Motor neuron (in vitro differentiated cells): ENCODE measurements around the gene MRC2. TPM values are rescaled to one million over a fixed set of nuclear protein-coding genes. Genes with fewer than 3 reads are reported as not detected.
"Not testable (repeated sequence)": the region's sequence is repeated elsewhere in the genome, so short reads cannot be mapped to it uniquely, and the experiment has no call there.

ENCODE experiments used
- ATAC-seq, 8 experiments: fragments of 200-7000 bp; cut with Tn5 transposase; replicated peaks in 6 of 8; 2 replicates each; pipeline ENCODE4 v1.8.0; 2021; ENCODE audit warnings: mild to moderate bottlenecking in 8 of 8, moderate library complexity in 8 of 8
- H3K27ac ChIP-seq, 2 donors: fragments of 250-450 bp; sonication (Bioruptor Pico); 2 replicates each; pipeline ENCODE4 v1.9.0; 2021; ENCODE audit warnings: antibody characterized with exemption in 2 of 2, mild to moderate bottlenecking in 2 of 2, moderate library complexity in 1 of 2
- H3K4me1 ChIP-seq, 2 donors: fragments of 250-450 bp; sonication (Bioruptor Pico); replicated peaks in 1 of 2; 2 replicates each; pipeline ENCODE4 v1.6.1; 2021; ENCODE audit warnings: antibody characterized with exemption in 2 of 2, mild to moderate bottlenecking in 2 of 2, moderate library complexity in 1 of 2
- H3K4me3 ChIP-seq, 5 donors: fragments of 250-450 bp; sonication (Bioruptor Pico); 2 replicates each; pipeline ENCODE4 v1.9.0; 2021; ENCODE audit warnings: antibody characterized with exemption in 5 of 5, mild to moderate bottlenecking in 5 of 5, moderate library complexity in 4 of 5
- WGBS, 10 experiments: fragments of 450-650 bp; shearing (Covaris generic); methylation state at CpG; one replicate each; pipeline ENCODE4 v1.0.0; 2022; 5-methylcytosine and 5-hydroxymethylcytosine counted together
- in situ Hi-C, 9 experiments: fragments of 400-800 bp; cut with MboI; loops; one replicate each; pipeline ENCODE4 v1.15.0; 2021; ENCODE audit warnings: low sequenced_read_pairs in 9 of 9, low pct_unique_long_range_greater_than_20kb in 2 of 9; ENCODE audit not compliant: unreplicated experiment in 9 of 9
- total RNA-seq, 8 experiments: library from RNA; unstranded; fragments of 300-600 nt; gene quantifications; 2 replicates each; pipeline versions ENCODE4 v1.2.3 to v1.2.4, GENCODE V29; 2022

The MRC2 gene
- total RNA-seq, 8 experiments from 2014 or later = 6.9 to 207 (median 33.6) TPM

DNA sequence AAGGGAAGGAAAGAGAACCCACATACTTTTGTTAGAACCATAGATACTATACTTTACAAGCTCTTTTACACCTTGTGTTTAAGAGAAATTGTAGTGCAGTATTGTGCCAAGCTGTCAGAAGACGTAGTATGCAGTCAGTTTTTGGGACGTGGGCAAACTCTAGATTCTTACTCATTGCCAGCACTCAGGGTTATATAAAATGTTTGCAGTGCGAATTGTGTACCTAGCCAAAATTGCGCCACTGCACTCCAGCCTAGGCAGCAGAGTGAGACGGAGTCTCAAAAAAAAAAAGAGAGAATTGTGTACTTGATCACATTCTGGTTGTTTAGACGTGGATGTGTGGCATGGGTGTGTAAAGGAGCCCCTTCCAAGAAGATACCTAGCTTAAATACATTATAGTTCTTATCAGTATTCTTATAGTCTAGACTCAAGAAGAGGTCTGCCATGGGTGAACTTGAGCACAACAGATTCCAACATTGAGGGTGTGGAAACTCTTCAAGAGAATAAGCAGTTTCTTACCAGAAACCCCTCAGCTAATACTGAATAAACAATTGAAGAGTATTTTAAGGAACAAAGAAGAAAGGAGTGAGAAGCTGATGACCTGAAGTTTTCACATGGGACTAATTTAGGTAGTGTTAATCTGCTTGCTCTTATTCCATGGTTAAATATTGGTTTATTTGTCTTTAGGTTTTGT is 27.4 kb upstream of the MRC2 start:
- WGBS, 10 experiments = 83 to 100% (median 100%) methylated on average over 1 to 5 of the region's 6 CpGs; no CpG with 5 or more reads in 2 of the 10 experiments
- in situ Hi-C loops = no loop called here
- Histone ChIP-seq H3K4me1 (no peaks in the 10 kb centered on the region), H3K27ac (no peak overlapping the region), H3K4me3 (no peak overlapping the region)
- ATAC-seq = no peak

DNA sequence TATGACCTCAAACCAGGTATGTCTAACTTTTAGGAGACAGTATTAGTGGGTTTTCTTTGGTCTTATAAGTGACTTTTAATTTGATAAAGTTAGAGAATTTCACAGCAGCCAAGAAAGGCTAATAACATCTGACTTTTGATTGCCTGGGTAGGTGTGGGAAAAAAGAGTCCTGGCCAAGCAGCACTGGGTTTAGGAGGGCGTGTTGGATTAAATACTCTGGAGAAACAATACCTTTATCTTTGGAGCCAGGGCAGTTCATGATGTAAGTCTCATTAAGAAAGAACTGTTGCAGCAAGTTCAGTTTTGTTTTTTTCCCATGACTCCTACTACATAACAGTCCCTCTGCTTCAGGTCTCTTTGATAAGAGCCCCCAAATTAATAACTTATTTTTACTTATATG is 26.7 kb upstream of the MRC2 start:
- Histone ChIP-seq H3K4me3 (no peak overlapping the region), H3K4me1 (no peaks in the 10 kb centered on the region), H3K27ac (no peak overlapping the region)
- no peak for ATAC-seq
- 60 to 100% (median 100%) methylated on average over 1 of the region's 1 CpG; no CpG with 5 or more reads in 5 of the 10 experiments for WGBS, 10 experiments
- in situ Hi-C loops = no loop called here

DNA sequence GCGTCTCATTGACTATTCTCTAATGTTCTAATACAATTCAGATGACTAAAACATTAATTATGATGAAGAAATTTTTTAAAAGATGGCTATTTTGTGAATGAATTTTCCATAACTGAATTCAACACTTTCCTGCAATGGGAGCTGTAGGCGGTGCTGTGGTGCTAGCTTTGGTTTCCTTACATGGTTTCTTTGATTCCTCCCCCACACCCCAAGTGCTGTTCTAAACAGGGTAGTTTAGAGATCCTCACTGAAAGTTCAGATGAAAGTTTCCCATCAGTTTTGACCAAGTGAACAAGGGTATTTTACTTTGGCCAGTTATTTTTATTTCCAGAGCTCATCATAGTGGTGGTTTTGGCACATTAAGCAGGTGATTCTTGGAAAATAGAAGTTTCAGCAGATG is 26.0 kb upstream of the MRC2 start:
- ATAC-seq = peak in 2 of 8 experiments; percentile 33

DNA sequence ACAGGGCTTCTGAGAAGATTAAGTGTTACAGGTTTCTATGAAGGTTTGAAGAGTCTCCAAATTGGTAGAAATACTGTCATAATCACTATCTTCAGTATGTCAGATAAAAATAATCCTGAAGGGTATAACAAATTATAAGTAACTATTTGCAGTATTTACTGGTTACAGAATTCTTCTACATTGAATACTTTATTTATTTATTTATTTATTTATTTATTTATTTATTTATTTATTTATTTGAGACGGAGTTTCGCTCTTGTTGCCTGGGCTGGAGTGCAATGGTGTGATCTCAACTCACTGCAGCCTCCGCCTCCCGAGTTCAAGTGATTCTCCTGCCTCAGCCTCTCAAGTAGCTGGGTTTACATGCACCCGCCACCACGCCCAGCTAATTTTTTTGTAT is 23.7 kb upstream of the MRC2 start:
- in situ Hi-C loops, ATAC-seq, H3K4me1 ChIP-seq, H3K4me3 ChIP-seq, H3K27ac ChIP-seq: not testable (repeated sequence)
- WGBS, 10 experiments = 87 to 100% (median 100%) methylated on average over 2 to 6 of the region's 6 CpGs; no CpG with 5 or more reads in 2 of the 10 experiments

More for the DNA sequence above, 26.0 kb upstream of the MRC2 start:
- Histone ChIP-seq H3K27ac (no peak overlapping the region), H3K4me3 (no peak overlapping the region), H3K4me1 (no peaks in the 10 kb centered on the region)
- 49 to 100% (median 94%) methylated on average over 1 to 2 of the region's 2 CpGs; no CpG with 5 or more reads in 1 of the 10 experiments for WGBS, 10 experiments
- in situ Hi-C loops = no loop called here

DNA sequence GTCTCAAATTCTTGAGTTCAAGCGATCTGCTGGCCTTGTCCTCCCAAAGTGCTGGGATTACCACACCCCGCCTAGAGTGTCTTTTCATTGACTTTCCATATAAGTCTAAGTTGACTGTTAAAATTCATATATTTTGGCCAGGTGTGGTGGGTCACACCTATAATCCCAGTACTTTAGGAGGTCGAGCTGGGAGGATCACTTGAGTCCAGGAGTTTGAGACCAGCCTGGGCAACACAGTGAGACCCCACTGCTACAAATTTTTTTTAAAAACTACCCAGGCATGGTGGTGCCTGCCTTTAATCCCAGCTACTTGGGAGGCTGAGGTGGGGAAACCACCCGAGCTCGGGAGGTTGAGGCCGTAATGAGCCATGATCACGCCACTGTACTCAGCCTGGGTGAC is 21.9 kb upstream of the MRC2 start:
- ATAC-seq = no peak
- WGBS, 10 experiments = 93 to 100% (median 100%) methylated on average over 2 to 6 of the region's 7 CpGs; no CpG with 5 or more reads in 1 of the 10 experiments
- Histone ChIP-seq H3K4me3 (no peak overlapping the region), H3K27ac (no peak overlapping the region), H3K4me1 (no peaks in the 10 kb centered on the region)
- in situ Hi-C loops = no loop called here

DNA sequence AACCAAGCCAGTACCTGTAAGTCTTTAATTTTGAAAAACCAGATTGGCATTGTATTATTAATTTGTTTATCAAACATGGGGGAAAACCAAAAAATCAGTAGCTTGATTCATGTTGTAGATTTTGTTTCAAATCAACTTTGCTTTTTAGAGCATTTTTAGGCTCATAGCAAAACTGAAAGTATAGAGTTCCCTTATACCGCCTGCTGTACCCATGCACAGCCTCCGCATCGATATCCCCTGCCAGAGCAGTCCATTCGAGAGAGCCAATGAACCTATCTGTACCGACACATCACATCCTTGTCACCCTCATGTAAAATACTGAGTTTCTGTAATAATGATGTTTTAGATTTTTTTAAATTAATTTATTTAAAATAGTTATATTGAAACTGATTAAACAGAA is 16.2 kb upstream of the MRC2 start:
- ATAC-seq = no peak
- WGBS, 10 experiments = 80 to 100% (median 98%) methylated on average over 1 to 5 of the region's 5 CpGs; no CpG with 5 or more reads in 2 of the 10 experiments
- in situ Hi-C loops = no loop called here
- no peaks in the 10 kb centered on the region for H3K4me1 ChIP-seq
- no peak overlapping the region for H3K27ac ChIP-seq
- no peak overlapping the region for H3K4me3 ChIP-seq

DNA sequence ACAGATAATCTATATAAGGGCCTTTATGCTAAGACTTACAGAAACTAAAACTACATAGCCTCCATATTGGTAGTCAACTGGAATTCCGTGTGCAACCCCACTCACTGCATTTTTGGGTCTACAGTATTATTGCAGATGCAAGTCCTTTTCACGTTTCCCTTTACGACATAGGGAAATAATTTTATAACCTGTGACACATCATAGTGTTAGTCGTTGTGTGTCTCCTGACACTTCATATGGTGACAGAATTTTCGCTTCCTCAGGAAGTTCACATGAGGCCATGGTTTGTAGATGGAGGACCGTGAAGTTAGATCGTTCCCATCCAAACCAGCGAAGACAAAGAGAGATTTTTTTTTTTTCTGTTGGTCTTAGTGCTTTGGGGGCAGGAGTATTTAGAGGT is 15.7 kb upstream of the MRC2 start:
- in situ Hi-C loops = no loop called here
- Histone ChIP-seq H3K4me3 (no peak overlapping the region), H3K27ac (no peak overlapping the region), H3K4me1 (no peaks in the 10 kb centered on the region)
- 40 to 100% (median 95%) methylated on average over 2 to 8 of the region's 8 CpGs for WGBS, 10 experiments
- ATAC-seq = no peak

DNA sequence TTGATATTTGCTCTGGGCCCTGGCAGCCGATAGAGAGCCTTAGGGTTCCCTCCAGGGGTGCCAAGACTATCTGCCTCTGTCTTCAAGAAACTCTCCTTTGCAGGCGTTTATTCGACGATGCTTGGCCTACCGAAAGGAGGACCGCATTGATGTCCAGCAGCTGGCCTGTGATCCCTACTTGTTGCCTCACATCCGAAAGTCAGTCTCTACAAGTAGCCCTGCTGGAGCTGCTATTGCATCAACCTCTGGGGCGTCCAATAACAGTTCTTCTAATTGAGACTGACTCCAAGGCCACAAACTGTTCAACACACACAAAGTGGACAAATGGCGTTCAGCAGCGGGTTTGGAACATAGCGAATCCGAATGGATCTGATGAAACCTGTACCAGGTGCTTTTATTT is 15.2 kb upstream of the MRC2 start:
- H3K4me1 ChIP-seq, in situ Hi-C loops, H3K4me3 ChIP-seq, H3K27ac ChIP-seq, ATAC-seq: not testable (repeated sequence)
- WGBS, 10 experiments = 60% methylated on average over 1 of the region's 12 CpGs; no CpG with 5 or more reads in 9 of the 10 experiments

DNA sequence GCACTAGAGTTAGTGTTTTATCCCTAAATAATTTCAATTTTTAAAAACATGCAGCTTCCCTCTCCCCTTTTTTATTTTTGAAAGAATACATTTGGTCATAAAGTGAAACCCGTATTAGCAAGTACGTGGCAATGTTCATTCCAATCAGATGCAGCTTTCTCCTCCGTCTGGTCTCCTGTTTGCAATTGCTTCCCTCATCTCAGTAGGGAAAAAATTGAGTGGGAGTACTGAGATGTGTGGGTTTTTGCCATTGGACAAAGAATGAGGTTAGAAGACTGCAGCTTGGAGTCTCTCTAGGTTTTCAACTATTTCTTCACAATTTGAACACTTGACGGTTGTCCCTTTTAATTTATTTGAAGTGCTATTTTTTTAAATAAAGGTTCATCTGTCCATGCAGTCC is 14.4 kb upstream of the MRC2 start:
- ATAC-seq, in situ Hi-C loops, H3K27ac ChIP-seq, H3K4me3 ChIP-seq: not testable (repeated sequence)
- 93 to 100% (median 98%) methylated on average over 1 to 3 of the region's 4 CpGs; no CpG with 5 or more reads in 6 of the 10 experiments for WGBS, 10 experiments
- peaks cover 11 to 13% of the 10 kb centered on the region in 2 donors for H3K4me1 ChIP-seq

DNA sequence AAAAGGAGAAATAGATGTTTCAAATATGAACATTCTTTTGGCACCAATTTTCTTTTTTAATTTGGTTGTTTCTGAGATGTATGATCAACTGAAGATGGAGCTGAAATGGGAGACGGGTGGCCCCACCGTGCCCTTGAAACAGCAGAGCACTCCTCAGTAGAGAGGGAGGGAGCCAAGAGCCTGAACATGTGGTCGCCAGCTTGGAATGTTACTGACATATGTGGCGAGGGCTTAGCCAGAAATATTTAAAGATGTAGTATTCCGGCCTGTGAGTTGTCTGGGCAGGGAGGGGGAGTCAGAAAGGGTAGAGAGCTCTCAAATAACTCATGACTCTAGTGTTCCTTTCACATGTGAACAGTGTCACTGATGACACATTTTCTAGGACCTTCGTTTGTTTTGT is 13.3 kb upstream of the MRC2 start:
- H3K27ac ChIP-seq = no peak overlapping the region
- peaks cover 11 to 13% of the 10 kb centered on the region in 2 donors for H3K4me1 ChIP-seq
- H3K4me3 ChIP-seq = no peak overlapping the region
- in situ Hi-C loops = no loop called here
- peak in 3 of 8 experiments; percentile 83 to 89 (median 84) for ATAC-seq
- WGBS, 10 experiments = 8 to 79% (median 50%) methylated on average over 1 to 3 of the region's 6 CpGs; no CpG with 5 or more reads in 5 of the 10 experiments

DNA sequence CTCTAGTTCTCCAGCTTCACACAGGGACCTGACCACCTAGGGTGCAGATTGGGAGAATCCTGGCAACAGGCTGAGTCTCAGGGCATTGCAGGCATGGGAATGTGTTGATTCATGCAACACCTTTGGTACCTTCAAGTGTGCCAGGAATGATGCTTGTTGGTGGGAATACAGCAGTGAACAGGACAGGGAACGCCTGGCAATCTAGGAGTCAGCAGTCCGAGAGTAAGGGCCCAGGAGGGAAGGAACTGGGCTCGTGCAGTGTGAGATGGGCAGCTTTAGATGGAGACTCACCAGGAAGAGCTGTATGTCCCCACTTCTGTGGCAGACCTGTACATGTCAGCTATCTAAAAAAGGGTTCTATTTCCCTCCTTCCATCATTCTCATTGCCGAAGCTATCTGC is 12.0 kb upstream of the MRC2 start:
- in situ Hi-C loops = no loop called here
- Histone ChIP-seq H3K4me3 (no peak overlapping the region), H3K4me1 (peaks cover 11 to 13% of the 10 kb centered on the region in 2 donors), H3K27ac (no peak overlapping the region)
- 83 to 100% (median 96%) methylated on average over 1 to 3 of the region's 4 CpGs; no CpG with 5 or more reads in 7 of the 10 experiments for WGBS, 10 experiments
- no peak for ATAC-seq

DNA sequence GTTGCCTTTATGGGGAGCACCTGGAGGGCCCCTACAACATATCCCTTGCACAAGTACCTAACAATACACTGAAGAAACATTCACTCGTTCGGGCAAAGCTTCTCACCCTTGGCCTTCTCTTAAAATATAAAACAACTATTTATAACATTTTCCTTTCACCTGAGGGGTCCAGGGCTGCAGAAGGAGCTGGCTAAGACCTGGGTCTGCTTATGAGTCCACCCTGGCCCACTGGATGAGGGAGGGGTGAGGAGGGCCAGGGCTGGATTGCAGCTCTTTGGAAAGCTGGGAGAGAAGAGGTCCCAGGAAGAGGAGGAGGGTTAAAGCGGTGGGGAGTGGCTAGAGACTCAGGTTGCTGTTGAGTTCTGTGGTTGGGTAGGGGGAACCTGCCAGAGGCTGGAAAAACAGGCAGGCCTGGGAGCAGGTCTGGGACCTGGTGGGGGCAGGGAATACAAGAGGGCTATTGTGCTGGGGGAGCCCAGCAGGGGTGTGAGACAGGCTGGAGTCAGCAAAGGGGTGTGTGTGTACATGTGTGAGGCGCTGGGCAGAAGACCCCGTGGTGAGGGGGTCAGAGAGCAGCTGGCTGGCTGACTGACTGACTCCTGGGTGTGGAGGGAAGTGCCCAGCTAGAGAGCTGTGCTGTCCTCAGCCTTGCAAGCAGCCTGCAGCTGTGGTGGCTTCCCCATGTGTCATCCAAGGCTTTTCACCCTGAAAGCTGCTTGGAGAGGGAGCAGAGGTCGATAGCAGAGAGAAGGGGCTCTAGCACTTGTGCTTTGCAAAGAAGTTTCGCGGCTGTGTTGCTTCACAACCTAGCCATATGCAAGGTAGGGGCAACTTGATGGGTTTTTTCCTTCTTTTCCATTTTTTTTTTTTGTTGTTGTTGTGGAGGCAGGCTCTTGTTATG is 10.2 kb upstream of the MRC2 start:
- Histone ChIP-seq H3K4me3 (no peak overlapping the region), H3K4me1 (peaks cover 11 to 13% of the 10 kb centered on the region in 2 donors), H3K27ac (peak overlapping the region in 1 of 2 donors; percentile 1)
- peak in 7 of 8 experiments; percentile 13 to 88 (median 82) for ATAC-seq
- in situ Hi-C loops = no loop called here
- 35 to 93% (median 58%) methylated on average over 2 to 5 of the region's 8 CpGs; no CpG with 5 or more reads in 5 of the 10 experiments for WGBS, 10 experiments

DNA sequence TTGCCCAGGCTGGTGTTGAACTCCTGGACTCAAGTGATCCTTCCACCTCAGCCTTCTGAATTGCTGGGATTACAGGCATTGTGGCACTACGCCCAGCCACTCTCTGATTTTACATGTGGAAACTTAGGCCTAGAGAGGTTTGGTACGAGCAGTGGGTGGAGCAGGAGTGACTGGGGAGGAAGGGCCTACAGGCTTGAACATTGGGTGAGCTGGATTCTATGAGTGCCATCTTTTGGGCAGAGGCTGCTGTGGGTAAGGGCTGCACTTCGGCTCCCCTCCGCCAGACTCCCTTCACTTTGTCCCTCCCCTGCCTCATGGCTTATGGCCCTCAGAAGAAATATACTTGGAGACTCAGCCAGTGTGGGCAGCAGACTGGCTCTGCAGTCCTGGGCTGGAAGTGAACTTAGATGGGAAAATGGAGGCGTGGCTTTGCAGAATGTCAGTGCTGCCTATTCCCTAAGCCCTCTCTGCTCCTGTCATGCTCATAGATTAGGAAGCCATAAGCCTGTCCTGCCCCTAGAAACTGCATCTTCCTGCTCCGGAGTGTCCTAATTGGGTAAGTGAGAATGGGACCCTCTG is 9.5 kb upstream of the MRC2 start:
- in situ Hi-C loops = no loop called here
- Histone ChIP-seq H3K4me1 (peaks cover 11 to 13% of the 10 kb centered on the region in 2 donors), H3K27ac (no peak overlapping the region), H3K4me3 (no peak overlapping the region)
- ATAC-seq = peak in 6 of 8 experiments; percentile 8 to 63 (median 18)
- 33 to 100% (median 72%) methylated on average over 1 to 5 of the region's 6 CpGs; no CpG with 5 or more reads in 2 of the 10 experiments for WGBS, 10 experiments
